ENCODE data around the gene LACTB. TPM values are rescaled to one million over a fixed set of nuclear protein-coding genes. Genes with fewer than 3 reads are reported as not detected.

LACTB gene
- total and polyA plus RNA-seq, 10 of the 15 experiments (the other 5 are each of a cell fraction or from before 2014, with no cell fraction given) = 5.0 to 35.3 (median 16.6) TPM

- no peak overlapping the region for H3K9ac ChIP-seq (ENCODE audit: control insufficient read depth, insufficient read depth, low read length)
- H3K4me3 ChIP-seq = no peak overlapping the region
- peaks cover 11% of the 10 kb centered on the region; the same call in 2 of the 3 replicates for H3K9me3 ChIP-seq (replicated peaks; ENCODE audit: control insufficient read depth, insufficient read depth, low read length)
- 97% methylated on average over 9 of the region's 9 CpGs for WGBS (ENCODE audit: insufficient coverage, insufficient replicate concordance, low lambda C conversion rate, missing lambda C conversion rate)
- no peak overlapping the region for H3K4me2 ChIP-seq (ENCODE audit: control insufficient read depth, insufficient read depth)
- H3K79me2 ChIP-seq (ENCODE audit: control insufficient read depth, insufficient read depth, low read length) = peaks cover 6% of the 10 kb centered on the region
- no peaks in the 10 kb centered on the region for H4K20me1 ChIP-seq (ENCODE audit: control insufficient read depth, insufficient read depth)
- CTCF ChIA-PET = interaction anchor here (0.6 to 1.3 kb wide), 2 partner anchors 76 to 277 kb away, joined by 3 to 4 read pairs; no protein-coding TSS in a partner anchor
- no peak overlapping the region for H3K27ac ChIP-seq (ENCODE audit: control insufficient read depth, insufficient read depth)
- no TSS peak for BruUV-seq (replicated peaks)
- ATAC-seq (no peak), DNase-seq (ENCODE audit: low read depth, low spot score) (no peak), FAIRE-seq (no peak)
- SMC1A ChIA-PET (ENCODE audit: uncharacterized antibody, unreplicated experiment) = interaction anchor here (1.0 kb wide), 1 partner anchor 9 kb away, joined by 3 read pairs; no protein-coding TSS in a partner anchor
- RAD21 ChIA-PET (ENCODE audit: unreplicated experiment) = no interaction called here
- in situ Hi-C loops (cut with MboI) = no loop called here
- POLR2A ChIA-PET = no interaction called here
- intact Hi-C loops (cut with micrococcal nuclease; ENCODE audit: unreplicated experiment) = loop anchor here (5.0 kb wide), 1 partner anchor 33 kb away; the partner anchor contains the start of gene RPS27L
- H3K27me3 ChIP-seq (replicated peaks in 1 of 2; ENCODE audit: control insufficient read depth in 2 of 2, insufficient read depth in 2 of 2, low read length in 1 of 2) = no peaks in the 10 kb centered on the region
- no peaks in the 10 kb centered on the region; a peak in 2 of 4 replicates for H3K36me3 ChIP-seq (ENCODE audit: control insufficient read depth in 2 of 2, insufficient read depth in 2 of 2, low read length in 1 of 2)
- H3K4me1 ChIP-seq (ENCODE audit: control insufficient read depth, insufficient read depth, low read length) = no peaks in the 10 kb centered on the region
- TF ChIP-seq HDAC2 (IDR thresholded peaks at IDR 0.05) (no peak), HSF1 (IDR thresholded peaks at IDR 0.05; ENCODE audit: low read depth, low read length) (no peak), SUZ12 (IDR thresholded peaks at IDR 0.05; ENCODE audit: unreplicated experiment) (no peak), ZNF592 (IDR thresholded peaks at IDR 0.05) (no peak)
- no peak overlapping the region for H2AFZ ChIP-seq (ENCODE audit: control insufficient read depth, low read depth, low read length)
Observed at GRCh38 chr15:63124506-63124905, 2.8 kb downstream of the LACTB start.
